Left ventricle myocardium inferior (tissue), 1 donor: Measurements from ENCODE around the gene AXIN1. TPM values are rescaled to one million over a fixed set of nuclear protein-coding genes. Genes with fewer than 3 reads are reported as not detected.
"Not testable (repeated sequence)": the region's sequence is repeated elsewhere in the genome, so short reads cannot be mapped to it uniquely, and the experiment has no call there.

Experiments used
- DNase-seq: peaks from one replicate; pipeline ENCODE4 v3.0.0-alpha.2; 2020
- H3K27ac ChIP-seq: fragments of 200-600 bp; replicated peaks from 2 replicates; pipeline ENCODE4 v1.8.0; 2021
- H3K27me3 ChIP-seq: fragments of 200-600 bp; 2 replicates; pipeline ENCODE4 v1.8.0; 2021; ENCODE audit warnings: low read depth
- H3K36me3 ChIP-seq: fragments of 200-600 bp; 2 replicates; pipeline ENCODE4 v1.8.0; 2021
- H3K4me1 ChIP-seq: fragments of 200-600 bp; 2 replicates; pipeline ENCODE4 v1.8.0; 2021
- H3K4me3 ChIP-seq: fragments of 200-600 bp; 2 replicates; pipeline ENCODE4 v1.8.0; 2021; ENCODE audit warnings: mild to moderate bottlenecking, moderate library complexity
- H3K9me3 ChIP-seq: fragments of 200-600 bp; replicated peaks from 2 replicates; pipeline ENCODE4 v1.8.0; 2021
- CTCF ChIP-seq: fragments of 200-600 bp; IDR thresholded peaks from 2 replicates; pipeline ENCODE4 v1.8.0; 2021; ENCODE audit warnings: antibody characterized with exemption, mild to moderate bottlenecking, borderline replicate concordance
- intact Hi-C: fragments of 100-400 bp; cut with micrococcal nuclease; formaldehyde crosslinking; loops from one replicate; pipeline ENCODE4 v1.11.0; 2022
- total RNA-seq: library from RNA; stranded (reverse); fragmentation: NEBNext Ultra II Directional; extraction: Animal tissue kit (Norgen Biotek cat#: 25700); gene quantifications from one replicate; pipeline ENCODE4 v1.2.1, GENCODE V29; 2021
- donor health status: DM: no; HTN: yes; CAD: no; lungs with severe emphysema.

The AXIN1 gene
- total RNA-seq, 1 donor from 2014 or later, result 12.2 TPM

GRCh38 chr16:262121-262745 is 90.3 kb downstream of the AXIN1 start:
- Histone ChIP-seq H3K36me3 (peaks cover 71% of the 10 kb centered on the region), H3K27me3 (no peaks in the 10 kb centered on the region)
- DNase-seq, result no peak

DNA sequence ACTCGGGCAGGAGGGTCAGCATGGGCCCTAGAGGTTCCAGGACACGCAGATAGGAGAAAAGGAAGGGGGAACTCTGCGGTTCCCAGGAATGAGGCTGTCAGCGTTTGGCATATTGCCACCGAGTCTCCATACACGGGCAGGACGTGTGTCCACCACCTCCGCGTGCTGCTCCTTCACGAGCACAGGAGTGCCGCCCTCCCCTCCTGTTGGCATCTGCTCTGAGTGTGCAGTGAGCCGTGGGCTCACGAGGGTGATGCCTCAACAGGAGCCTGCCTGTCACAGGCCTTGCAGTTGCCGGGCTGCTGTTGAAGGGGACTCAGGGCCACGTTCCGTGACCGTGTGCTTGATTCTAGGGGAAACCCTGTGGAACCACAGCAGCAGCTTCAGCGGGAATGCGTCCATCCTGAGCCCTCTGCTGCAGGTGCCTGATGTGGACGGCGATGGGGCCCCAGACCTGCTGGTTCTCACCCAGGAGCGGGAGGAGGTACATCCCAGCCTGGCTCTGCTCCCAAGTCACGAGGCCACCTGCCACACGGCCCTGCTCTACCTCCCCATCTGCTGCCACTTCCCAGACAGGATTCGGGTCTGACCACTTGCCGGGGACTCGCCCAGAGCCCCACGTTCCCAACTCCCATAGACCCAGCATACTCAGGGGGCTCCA is 91.4 kb downstream of the AXIN1 start:
- no peak for DNase-seq
- TF ChIP-seq CTCF, result no peak
- no peak overlapping the region for H3K4me3 ChIP-seq
- no peaks in the 10 kb centered on the region for H3K27me3 ChIP-seq
- H3K36me3 ChIP-seq, result peaks cover 81% of the 10 kb centered on the region
- intact Hi-C loops, result no loop called here
- H3K27ac ChIP-seq, result no peak overlapping the region
- H3K4me1 ChIP-seq, result no peaks in the 10 kb centered on the region
- H3K9me3 ChIP-seq, result no peaks in the 10 kb centered on the region

More at GRCh38 chr16:262121-262745, 90.3 kb downstream of the AXIN1 start:
- Histone ChIP-seq H3K4me1 (no peaks in the 10 kb centered on the region), H3K4me3 (no peak overlapping the region), H3K27ac (no peak overlapping the region), H3K9me3 (no peaks in the 10 kb centered on the region)
- TF ChIP-seq CTCF, result no peak
- intact Hi-C loops, result no loop called here

DNA sequence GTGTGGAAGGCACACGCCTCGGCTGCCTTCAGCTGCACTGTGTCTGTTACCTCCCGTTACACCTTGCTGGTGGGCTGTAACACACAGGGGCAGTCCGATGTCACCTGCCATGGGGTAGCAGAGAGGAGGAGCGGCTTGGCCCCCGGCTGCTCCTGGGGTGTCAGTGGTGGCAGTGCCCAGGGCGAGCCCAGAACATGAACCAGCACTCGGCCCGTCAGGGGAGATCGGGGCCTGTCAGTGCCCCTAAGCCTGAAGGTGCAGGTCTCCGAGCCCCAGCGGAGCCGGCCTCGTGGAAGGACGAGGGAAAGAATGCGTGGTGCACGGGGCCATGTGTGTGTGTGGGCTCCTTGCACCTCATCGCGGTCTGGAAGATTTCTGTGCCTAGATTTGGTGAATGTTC is 92.2 kb downstream of the AXIN1 start:
- Histone ChIP-seq H3K36me3 (peaks cover 89% of the 10 kb centered on the region), H3K4me3 (no peak overlapping the region), H3K9me3 (no peaks in the 10 kb centered on the region), H3K4me1 (no peaks in the 10 kb centered on the region), H3K27ac (no peak overlapping the region), H3K27me3 (no peaks in the 10 kb centered on the region)
- intact Hi-C loops, result no loop called here
- TF ChIP-seq CTCF, result no peak
- DNase-seq, result no peak

GRCh38 chr16:259814-260253 is 92.7 kb downstream of the AXIN1 start:
- intact Hi-C loops, result no loop called here
- Histone ChIP-seq H3K27ac (no peak overlapping the region), H3K27me3 (no peaks in the 10 kb centered on the region), H3K9me3 (no peaks in the 10 kb centered on the region), H3K36me3 (peaks cover 90% of the 10 kb centered on the region), H3K4me1 (no peaks in the 10 kb centered on the region), H3K4me3 (no peak overlapping the region)
- TF ChIP-seq CTCF, result no peak
- no peak for DNase-seq

- Histone ChIP-seq H3K9me3 (no peaks in the 10 kb centered on the region), H3K4me1 (no peaks in the 10 kb centered on the region), H3K4me3 (no peak overlapping the region), H3K27me3 (no peaks in the 10 kb centered on the region), H3K27ac (no peak overlapping the region), H3K36me3 (peaks cover 90% of the 10 kb centered on the region)
- no peak for DNase-seq
- intact Hi-C loops, result no loop called here
- no peak for TF ChIP-seq CTCF
Observed at GRCh38 chr16:259226-259625, 93.3 kb downstream of the AXIN1 start.

DNA sequence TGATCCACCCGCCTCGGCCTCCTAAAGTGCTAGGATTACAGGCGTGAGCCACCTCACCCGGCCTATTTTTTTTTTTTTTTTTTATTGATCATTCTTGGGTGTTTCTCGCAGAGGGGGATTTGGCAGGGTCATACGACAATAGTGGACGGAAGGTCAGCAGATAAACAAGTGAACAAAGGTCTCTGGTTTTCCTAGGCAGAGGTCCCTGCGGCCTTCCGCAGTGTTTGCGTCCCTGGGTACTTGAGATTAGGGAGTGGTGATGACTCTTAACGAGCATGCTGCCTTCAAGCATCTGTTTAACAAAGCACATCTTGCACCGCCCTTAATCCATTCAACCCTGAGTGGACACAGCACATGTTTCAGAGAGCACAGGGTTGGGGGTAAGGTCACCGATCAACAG is 94.4 kb downstream of the AXIN1 start:
- H3K36me3 ChIP-seq, result peaks cover 87% of the 10 kb centered on the region
- H3K27ac ChIP-seq, H3K4me3 ChIP-seq, DNase-seq, H3K27me3 ChIP-seq, intact Hi-C loops, H3K9me3 ChIP-seq: not testable (repeated sequence)
- H3K4me1 ChIP-seq, result peaks cover 11% of the 10 kb centered on the region
